HG02885 (cell line): ENCODE data around the gene SLC39A13.

Experiments used
- ATAC-seq: cut with Tn5 transposase; IDR thresholded peaks from one replicate; pipeline ENCODE4 v1.9.1; 2021; ENCODE audit warnings: mild to moderate bottlenecking; ENCODE audit not compliant: unreplicated experiment, poor library complexity

Gene SLC39A13

GRCh38 chr11:47407746-47408590 lies at the start of gene SLC39A13:
Gene SLC39A13 (plus strand): TSS chr11:47408590. CDS start chr11:47410095, 1,505 bp downstream.
- ATAC-seq, result peak; percentile 83

- ATAC-seq, result no peak
These were observed 49.7 kb upstream of the SLC39A13 start for GRCh38 chr11:47358731-47359051.

GRCh38 chr11:47359162-47359561 lies 49.2 kb upstream of the SLC39A13 start:
- ATAC-seq, result no peak

GRCh38 chr11:47359586-47359985 lies 48.8 kb upstream of the SLC39A13 start:
- no peak for ATAC-seq

GRCh38 chr11:47360341-47360740 lies 48.0 kb upstream of the SLC39A13 start:
- no peak for ATAC-seq

GRCh38 chr11:47361419-47361818 lies 47.0 kb upstream of the SLC39A13 start:
- ATAC-seq, result no peak

- ATAC-seq, result peak; percentile 43
These were observed 42.3 kb upstream of the SLC39A13 start for GRCh38 chr11:47366020-47366490.

GRCh38 chr11:47369676-47370075 lies 38.7 kb upstream of the SLC39A13 start:
- no peak for ATAC-seq

- no peak for ATAC-seq
These were observed 36.0 kb upstream of the SLC39A13 start for GRCh38 chr11:47372422-47372821.

GRCh38 chr11:47373876-47374719 lies 34.3 kb upstream of the SLC39A13 start:
- ATAC-seq, result no peak

- ATAC-seq, result no peak
These were observed 33.7 kb upstream of the SLC39A13 start for GRCh38 chr11:47374720-47375019.

- no peak for ATAC-seq
These were observed 33.4 kb upstream of the SLC39A13 start for GRCh38 chr11:47375020-47375419.

GRCh38 chr11:47375546-47376085 lies 32.8 kb upstream of the SLC39A13 start:
- no peak for ATAC-seq

- ATAC-seq, result no peak
These were observed 32.3 kb upstream of the SLC39A13 start for GRCh38 chr11:47376107-47376524.

GRCh38 chr11:47376525-47377371 lies 31.6 kb upstream of the SLC39A13 start:
- ATAC-seq, result peak; percentile 45

- peak; percentile 28 for ATAC-seq
These were observed 30.8 kb upstream of the SLC39A13 start for GRCh38 chr11:47377571-47378009.

GRCh38 chr11:47378010-47378835 lies 30.2 kb upstream of the SLC39A13 start, which contains the start of gene SPI1:
Gene SPI1 (minus strand): TSS chr11:47378547. CDS start chr11:47378353, 194 bp downstream.
- peak; percentile 83 for ATAC-seq

- ATAC-seq, result peak; percentile 13
These were observed 29.6 kb upstream of the SLC39A13 start for GRCh38 chr11:47378836-47379170.

- ATAC-seq, result no peak
These were observed 29.1 kb upstream of the SLC39A13 start for GRCh38 chr11:47379317-47379716.
